ENCODE results near the gene NPTX1. TPM values are rescaled to one million over a fixed set of nuclear protein-coding genes. Genes with fewer than 3 reads are reported as not detected.

The NPTX1 gene
- total RNA-seq, 4 donors from 2014 or later: 0.21 to 0.59 TPM; not detected in 2

DNA sequence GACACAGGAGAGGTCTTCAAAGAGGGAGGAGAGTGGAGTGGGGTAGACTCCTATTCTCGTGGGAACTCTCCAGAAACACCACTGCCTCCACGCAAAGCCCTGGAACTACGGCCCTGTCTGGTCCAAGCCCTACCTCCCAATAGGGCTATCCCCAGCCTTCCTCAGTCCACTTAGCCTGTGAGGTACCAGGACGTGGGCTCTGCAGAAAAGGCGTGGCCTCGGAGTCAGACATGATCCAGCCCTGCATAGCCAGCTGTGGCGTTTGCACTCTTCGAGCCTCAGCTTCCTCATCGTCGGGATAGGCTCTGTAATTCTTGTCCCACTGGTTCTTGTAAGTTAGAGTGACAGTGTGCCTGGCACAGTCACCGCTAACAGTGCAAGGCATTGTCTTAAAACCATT is 47.6 kb downstream of the NPTX1 start:
- 84 to 87% methylated on average over 11 of the region's 11 CpGs for WGBS, 2 donors
- peaks cover 0 to 9% (median 3%) of the 10 kb centered on the region in 4 donors for H3K4me1 ChIP-seq
- H3K27me3 ChIP-seq: no peaks in the 10 kb centered on the region
- DNase-seq (ENCODE audit: low spot score in 2 of 2): no peak
- no peak for TF ChIP-seq POLR2A (IDR thresholded peaks at IDR 0.05)
- no peaks in the 10 kb centered on the region for H3K9me3 ChIP-seq
- H3K4me3 ChIP-seq: no peak overlapping the region
- peaks cover 0 to 74% (median 0%) of the 10 kb centered on the region in 3 donors for H3K36me3 ChIP-seq
- H3K27ac ChIP-seq: no peak overlapping the region

DNA sequence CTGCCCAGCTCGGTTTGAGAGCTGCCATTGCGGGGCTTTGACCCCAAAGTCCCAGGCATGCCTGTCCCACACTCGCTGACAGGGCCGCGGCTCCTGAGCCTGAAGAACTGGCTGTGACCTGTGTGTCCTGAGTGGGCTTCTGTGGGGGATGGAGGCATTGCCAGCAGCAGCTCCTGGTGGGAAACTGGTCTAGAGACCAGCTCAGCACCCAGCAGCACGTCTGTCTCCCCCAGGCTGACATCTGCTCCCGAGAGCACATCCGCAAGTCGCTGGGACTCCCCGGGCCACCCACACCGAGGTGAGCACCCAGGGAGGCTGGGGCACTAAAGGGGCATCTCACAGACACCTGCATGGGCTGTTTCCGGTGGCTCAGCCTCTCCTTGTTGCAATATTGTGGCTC is 48.0 kb downstream of the NPTX1 start:
- 87 to 88% methylated on average over 6 to 12 of the region's 12 CpGs for WGBS, 2 donors
- no peak overlapping the region for H3K27ac ChIP-seq
- H3K36me3 ChIP-seq: peaks cover 0 to 75% (median 0%) of the 10 kb centered on the region in 3 donors
- TF ChIP-seq POLR2A (IDR thresholded peaks at IDR 0.05) (no peak), EP300 (IDR thresholded peaks at IDR 0.05) (no peak)
- TF ChIP-seq, protein P1, sequence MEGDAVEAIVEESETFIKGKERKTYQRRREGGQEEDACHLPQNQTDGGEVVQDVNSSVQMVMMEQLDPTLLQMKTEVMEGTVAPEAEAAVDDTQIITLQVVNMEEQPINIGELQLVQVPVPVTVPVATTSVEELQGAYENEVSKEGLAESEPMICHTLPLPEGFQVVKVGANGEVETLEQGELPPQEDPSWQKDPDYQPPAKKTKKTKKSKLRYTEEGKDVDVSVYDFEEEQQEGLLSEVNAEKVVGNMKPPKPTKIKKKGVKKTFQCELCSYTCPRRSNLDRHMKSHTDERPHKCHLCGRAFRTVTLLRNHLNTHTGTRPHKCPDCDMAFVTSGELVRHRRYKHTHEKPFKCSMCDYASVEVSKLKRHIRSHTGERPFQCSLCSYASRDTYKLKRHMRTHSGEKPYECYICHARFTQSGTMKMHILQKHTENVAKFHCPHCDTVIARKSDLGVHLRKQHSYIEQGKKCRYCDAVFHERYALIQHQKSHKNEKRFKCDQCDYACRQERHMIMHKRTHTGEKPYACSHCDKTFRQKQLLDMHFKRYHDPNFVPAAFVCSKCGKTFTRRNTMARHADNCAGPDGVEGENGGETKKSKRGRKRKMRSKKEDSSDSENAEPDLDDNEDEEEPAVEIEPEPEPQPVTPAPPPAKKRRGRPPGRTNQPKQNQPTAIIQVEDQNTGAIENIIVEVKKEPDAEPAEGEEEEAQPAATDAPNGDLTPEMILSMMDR (IDR thresholded peaks at IDR 0.05): no peak
- peaks cover 0 to 9% (median 3%) of the 10 kb centered on the region in 4 donors for H3K4me1 ChIP-seq
- DNase-seq (ENCODE audit: low spot score in 2 of 2): no peak
- H3K9me3 ChIP-seq: no peaks in the 10 kb centered on the region
- H3K27me3 ChIP-seq: no peaks in the 10 kb centered on the region
- H3K4me3 ChIP-seq: no peak overlapping the region

DNA sequence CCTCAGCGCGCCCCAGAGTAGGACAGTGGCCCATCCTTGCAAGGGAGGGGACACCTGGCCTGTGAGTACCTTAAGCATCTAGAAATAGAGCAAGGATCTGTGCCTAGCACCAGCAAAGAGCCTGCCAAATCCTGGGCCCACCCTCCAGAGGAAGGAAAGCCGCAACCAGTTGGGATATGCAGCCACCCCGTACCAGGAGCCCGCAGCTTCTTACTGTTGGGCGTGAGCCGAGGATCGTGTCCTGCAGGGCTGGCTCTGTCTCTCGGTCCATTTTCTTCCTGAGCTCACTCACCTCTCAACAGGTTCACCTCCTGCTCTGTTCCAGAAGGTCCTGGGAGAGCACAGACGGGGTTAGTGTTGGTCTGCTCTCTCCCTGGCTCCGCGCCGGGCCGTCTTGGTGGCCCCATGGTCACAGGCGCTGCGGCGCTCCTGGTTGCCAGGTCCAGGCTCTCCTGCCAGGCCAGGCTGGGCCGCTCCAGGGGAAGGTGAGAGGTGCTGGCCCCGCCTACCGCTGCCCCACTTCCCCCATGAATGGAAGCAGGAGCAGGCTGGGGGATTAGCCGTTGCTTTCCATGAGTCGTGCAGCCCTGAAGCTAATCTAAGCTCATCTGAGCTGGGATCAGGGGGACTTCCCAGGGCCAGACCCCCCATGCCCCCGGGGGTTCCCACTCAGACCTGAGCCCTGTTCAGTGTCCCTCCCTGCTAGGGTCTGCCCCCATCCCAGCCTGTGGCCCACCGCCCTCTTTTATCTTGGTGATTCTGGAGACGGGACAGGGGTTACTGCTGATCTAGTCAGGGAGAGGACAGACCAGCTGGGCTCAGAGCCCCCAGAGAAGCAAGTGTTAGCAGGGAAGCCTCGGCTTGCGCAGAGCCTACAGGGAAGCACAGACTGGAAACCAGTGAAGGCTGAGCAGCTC is 48.8 kb downstream of the NPTX1 start:
- Histone ChIP-seq H3K9me3 (no peaks in the 10 kb centered on the region), H3K27me3 (no peaks in the 10 kb centered on the region), H3K27ac (no peak overlapping the region), H3K4me3 (no peak overlapping the region), H3K4me1 (peaks cover 0 to 9% (median 3%) of the 10 kb centered on the region in 4 donors), H3K36me3 (peaks cover 0 to 70% (median 0%) of the 10 kb centered on the region in 3 donors)
- DNase-seq (ENCODE audit: low spot score in 2 of 2): no peak
- 86% methylated on average over 24 to 25 of the region's 27 CpGs for WGBS, 2 donors
- TF ChIP-seq, protein P1 (IDR thresholded peaks at IDR 0.05): no peak
- TF ChIP-seq POLR2A (IDR thresholded peaks at IDR 0.05): no peak
- no peak for TF ChIP-seq EP300 (IDR thresholded peaks at IDR 0.05)

DNA sequence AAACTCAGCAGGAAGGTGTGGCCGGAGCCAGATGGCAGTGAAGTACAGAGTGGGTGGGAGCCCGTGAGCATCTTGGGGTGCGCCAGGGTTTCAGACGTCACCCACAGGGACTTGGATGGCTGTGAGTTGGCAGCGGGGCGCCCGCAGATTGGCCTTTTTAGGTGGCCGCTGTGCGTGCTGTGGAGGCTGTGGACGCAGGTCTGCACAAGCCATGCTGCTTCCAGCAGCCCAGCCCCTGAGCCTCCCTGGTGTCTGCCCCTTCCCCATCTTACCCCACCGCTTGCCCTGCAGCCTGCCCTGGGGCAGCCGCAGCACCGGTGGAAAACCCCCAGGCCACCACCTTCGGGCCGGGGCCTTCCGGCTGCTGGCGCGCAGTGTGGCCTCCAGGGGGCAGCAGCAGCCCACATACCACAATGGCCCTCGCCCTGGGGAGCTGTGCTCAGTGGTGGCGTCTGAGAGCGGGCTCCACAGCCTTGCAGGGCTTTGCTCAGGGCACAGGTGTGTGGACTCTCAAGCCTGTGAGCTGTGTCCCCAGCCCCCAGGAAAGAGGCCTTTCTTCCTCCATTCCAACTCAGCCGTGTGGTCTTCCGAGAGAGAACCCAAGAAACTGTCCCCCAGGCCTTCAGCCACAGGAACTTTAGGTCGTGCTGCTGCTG is 49.6 kb downstream of the NPTX1 start:
- H3K36me3 ChIP-seq: peaks cover 0 to 63% (median 0%) of the 10 kb centered on the region in 3 donors
- TF ChIP-seq, protein P1 (IDR thresholded peaks at IDR 0.05): peak; percentile 96 to 98 (median 97)
- TF ChIP-seq EP300 (IDR thresholded peaks at IDR 0.05) (no peak), POLR2A (IDR thresholded peaks at IDR 0.05) (no peak)
- no peak overlapping the region for H3K27ac ChIP-seq
- no peaks in the 10 kb centered on the region for H3K27me3 ChIP-seq
- H3K9me3 ChIP-seq: no peaks in the 10 kb centered on the region
- WGBS, 2 donors: 41 to 44% methylated on average over 22 to 24 of the region's 24 CpGs
- H3K4me1 ChIP-seq: peaks cover 0 to 9% (median 3%) of the 10 kb centered on the region in 4 donors
- H3K4me3 ChIP-seq: no peak overlapping the region
- DNase-seq (ENCODE audit: low spot score in 2 of 2): peak; percentile 52 to 63

DNA sequence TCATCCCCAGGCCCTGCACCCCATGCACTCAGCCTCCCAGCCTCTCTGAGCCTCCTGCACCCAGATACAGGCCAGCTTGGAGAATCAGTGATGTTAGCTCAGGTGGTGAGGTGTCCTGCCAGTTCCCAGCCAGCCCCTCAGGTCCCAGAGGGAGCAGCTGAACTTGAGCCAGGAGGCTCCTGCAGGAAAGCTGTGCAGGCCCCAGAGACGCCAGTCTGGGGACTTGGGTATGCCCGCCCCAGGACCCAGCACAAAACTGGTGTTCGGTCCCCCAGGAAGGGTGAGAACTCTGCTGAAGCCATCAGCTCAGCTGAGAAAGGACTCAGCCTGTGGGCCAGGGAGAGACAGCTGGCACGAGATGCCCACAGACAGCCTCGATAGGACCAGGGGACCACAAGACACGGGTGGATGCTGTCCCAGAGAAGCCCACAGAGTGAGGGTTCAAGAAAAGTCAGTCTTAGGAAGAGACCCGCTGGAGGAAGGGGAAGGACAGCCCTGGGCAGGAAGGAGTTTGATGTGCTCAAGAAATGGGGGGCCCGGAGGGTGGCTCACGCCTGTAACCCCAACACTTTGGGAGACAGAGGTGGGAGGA is 50.5 kb downstream of the NPTX1 start:
- no peak for TF ChIP-seq POLR2A (IDR thresholded peaks at IDR 0.05)
- no peak for TF ChIP-seq EP300 (IDR thresholded peaks at IDR 0.05)
- TF ChIP-seq, protein P1 (IDR thresholded peaks at IDR 0.05): no peak
- Histone ChIP-seq H3K27ac (no peak overlapping the region), H3K4me3 (no peak overlapping the region), H3K4me1 (peaks cover 0 to 9% (median 3%) of the 10 kb centered on the region in 4 donors), H3K9me3 (no peaks in the 10 kb centered on the region), H3K36me3 (peaks cover 0 to 55% (median 0%) of the 10 kb centered on the region in 3 donors), H3K27me3 (no peaks in the 10 kb centered on the region)
- DNase-seq (ENCODE audit: low spot score in 2 of 2): no peak
- WGBS, 2 donors: 90 to 92% methylated on average over 9 of the region's 9 CpGs

All from tibial nerve (tissue), 4 donors.